K562 (cell line): ENCODE measurements around the gene DPF1. TPM values are rescaled to one million over a fixed set of nuclear protein-coding genes. Genes with fewer than 3 reads are reported as not detected.

Experiments used
- ATAC-seq: fragments of 200-7000 bp; cut with Tn5 transposase; 3 replicates; pipeline ENCODE4 v1.9.1; 2020; ENCODE audit warnings: moderate library complexity
- BruUV-seq: library from RNA; stranded (reverse); fragments of 400-500 nt; replicated peaks from 2 replicates; lab custom pipeline; 2021; lab: Mats Ljungman, UMichigan
- CTCF ChIA-PET: fragments of 300-600 bp; formaldehyde crosslinking; extraction: SDS; loops from one replicate; lab custom pipeline; 2021; ENCODE audit warnings: low intra/inter-chr PET ratio; lab: Yijun Ruan, JAX
- POLR2A ChIA-PET: fragments of 300-600, 350-650 bp; sonication (Branson Sonifier 250); formaldehyde crosslinking; extraction: SDS; loops from one replicate; lab custom pipeline; 2021; ENCODE audit warnings: antibody characterized with exemption, inconsistent platforms; lab: Yijun Ruan, JAX
- DNase-seq, 4 experiments: peaks; one replicate each; pipeline versions ENCODE4 v3.0.0 to v3.0.0-alpha.2; 2011 to 2018; ENCODE audit warnings: low spot score in 3 of 4, mixed read lengths in 3 of 4; ENCODE audit errors: extremely low read depth in 1 of 4
- FAIRE-seq: peaks from 2 replicates; lab custom pipeline; 2011; peaks lifted over from hg19 to GRCh38; lab: Jason Lieb, UNC
- H2AFZ ChIP-seq: 2 replicates; pipeline ENCODE4 v1.6.0; 2011; ENCODE audit warnings: low read depth, low read length, control low read depth, inconsistent platforms
- H3K27ac ChIP-seq: fragments of 200-600 bp; 3 replicates; pipeline ENCODE4 v1.8.0; 2011; ENCODE audit warnings: low read depth, mild to moderate bottlenecking, control low read depth, inconsistent platforms, low read length, moderate library complexity, mixed read lengths; ENCODE audit errors: extremely low read depth
- H3K27me3 ChIP-seq, 2 experiments: fragments of 300-600 bp in 1 of 2; 2 replicates in 1 of 2; 3 replicates in 1 of 2; pipeline versions ENCODE4 v1.6.0 to v1.8.0; 2011; ENCODE audit warnings: inconsistent platforms in 2 of 2, low read length in 2 of 2, mild to moderate bottlenecking in 1 of 2, mixed read lengths in 1 of 2, moderate library complexity in 1 of 2; ENCODE audit not compliant: control insufficient read depth in 2 of 2, insufficient read depth in 2 of 2
- H3K36me3 ChIP-seq: fragments of 300-600 bp; 3 replicates; pipeline ENCODE4 v1.8.0; 2011; ENCODE audit warnings: mild to moderate bottlenecking, low read length, inconsistent platforms; ENCODE audit not compliant: control insufficient read depth, insufficient read depth
- H3K4me1 ChIP-seq, 2 experiments: fragments of 200-600 bp in 1 of 2; replicated peaks in 1 of 2; 2 replicates in 1 of 2; 3 replicates in 1 of 2; pipeline versions ENCODE4 v1.5.1 to v1.8.0; 2011; ENCODE audit warnings: inconsistent platforms in 2 of 2, low read length in 2 of 2, mild to moderate bottlenecking in 1 of 2, mixed read lengths in 1 of 2, moderate library complexity in 1 of 2; ENCODE audit not compliant: control insufficient read depth in 2 of 2, insufficient read depth in 2 of 2
- H3K4me2 ChIP-seq: 2 replicates; pipeline ENCODE4 v1.6.1; 2011; ENCODE audit warnings: low read length, control low read depth, inconsistent platforms, mixed read lengths; ENCODE audit not compliant: insufficient read depth
- H3K4me3 ChIP-seq: fragments of 200-600 bp; sonication (generic), shearing (Covaris generic); 2 replicates; pipeline ENCODE4 v1.5.1; 2016; ENCODE audit warnings: control low read depth, inconsistent platforms
- H3K79me2 ChIP-seq: fragments of 200-600 bp; 3 replicates; pipeline ENCODE4 v1.8.0; 2011; ENCODE audit warnings: low read length, inconsistent platforms; ENCODE audit not compliant: control insufficient read depth, insufficient read depth
- H3K9ac ChIP-seq, 2 experiments: 2 replicates each; pipeline versions ENCODE4 v1.6.0 to v1.6.1; 2011; ENCODE audit warnings: low read depth in 2 of 2, low read length in 2 of 2, control low read depth in 1 of 2, inconsistent platforms in 1 of 2, mild to moderate bottlenecking in 1 of 2, mixed read lengths in 1 of 2; ENCODE audit not compliant: insufficient read depth in 1 of 2
- H3K9me1 ChIP-seq: one replicate; pipeline ENCODE4 v1.6.0; 2011; ENCODE audit warnings: inconsistent platforms, mild to moderate bottlenecking, low read length, moderate library complexity; ENCODE audit not compliant: control insufficient read depth, insufficient read depth
- H3K9me3 ChIP-seq: replicated peaks from 2 replicates; pipeline ENCODE4 v1.5.1; 2011; ENCODE audit warnings: low read depth, low read length, inconsistent platforms; ENCODE audit not compliant: control insufficient read depth, insufficient read depth
- H4K20me1 ChIP-seq: replicated peaks from 2 replicates; pipeline ENCODE4 v1.6.1; 2011; ENCODE audit warnings: low read length, inconsistent platforms, mixed read lengths; ENCODE audit not compliant: control insufficient read depth, insufficient read depth
- ARID2 ChIP-seq: fragments of 450-650 bp; IDR thresholded peaks from 2 replicates; pipeline ENCODE4 v1.6.1; 2017; ENCODE audit warnings: antibody characterized with exemption, mild to moderate bottlenecking
- CBX1 ChIP-seq: sonication (generic); IDR thresholded peaks from 2 replicates; pipeline ENCODE4 v1.6.1; 2016; ENCODE audit warnings: antibody characterized with exemption, low read depth, mild to moderate bottlenecking
- CTBP1 ChIP-seq: fragments of 450-650 bp; IDR thresholded peaks from 2 replicates; pipeline ENCODE4 v1.6.1; 2016; ENCODE audit warnings: borderline replicate concordance
- L3MBTL2 ChIP-seq: fragments of 450-650 bp; IDR thresholded peaks from 2 replicates; pipeline ENCODE4 v1.6.1; 2016; ENCODE audit warnings: mild to moderate bottlenecking, moderate library complexity
- MAFF ChIP-seq: IDR thresholded peaks from 2 replicates; pipeline ENCODE4 v1.6.1; 2012; ENCODE audit warnings: low read length, improper control_type of control experiment
- MED1 ChIP-seq: sonication (generic); formaldehyde crosslinking; IDR thresholded peaks from 2 replicates; pipeline ENCODE4 v1.8.1; 2023; ENCODE audit warnings: missing genetic modification reagents, borderline replicate concordance
- NR1H2 ChIP-seq: sonication (generic); formaldehyde crosslinking; IDR thresholded peaks from 2 replicates; pipeline ENCODE4 v1.4.0; 2020; ENCODE audit warnings: mild to moderate bottlenecking, missing genetic modification reagents
- RAD21 ChIP-seq, 2 experiments: fragments of 250-450 bp in 1 of 2; fragments of 450-650 bp in 1 of 2; sonication (Bioruptor Pico) in 1 of 2; formaldehyde crosslinking in 1 of 2; IDR thresholded peaks in 1 of 2; conservative IDR thresholded peaks in 1 of 2; 2 replicates each; pipeline versions ENCODE4 v1.4.0 to v1.8.0; 2020 to 2022; ENCODE audit warnings: mild to moderate bottlenecking in 2 of 2, moderate library complexity in 1 of 2
- RCOR1 ChIP-seq, 2 experiments: IDR thresholded peaks; 2 replicates each; pipeline ENCODE4 v1.6.1; 2012; ENCODE audit warnings: low read depth in 2 of 2, low read length in 2 of 2, borderline replicate concordance in 1 of 2, improper control_type of control experiment in 1 of 2
- SETDB1 ChIP-seq: IDR thresholded peaks from one replicate; pipeline ENCODE4 v1.6.1; 2012; ENCODE audit warnings: low read length, control low read depth, inconsistent platforms
- WGBS: fragments of 100-300 bp; shearing (Covaris generic); methylation state at CpG from one replicate; pipeline ENCODE4 v1.1.6; 2016; ENCODE audit warnings: low coverage, mixed read lengths; ENCODE audit not compliant: insufficient coverage; ENCODE audit errors: missing lambda C conversion rate; 5-methylcytosine and 5-hydroxymethylcytosine counted together
- in situ Hi-C: fragments of 300-500 bp; cut with MboI; formaldehyde crosslinking; loops from 4 replicates; pipeline ENCODE4 v1.15.0; 2018; ENCODE audit warnings: inconsistent platforms, mixed read lengths
- intact Hi-C: fragments of 100-400 bp; cut with micrococcal nuclease; formaldehyde crosslinking; loops from 2 replicates; pipeline ENCODE4 v1.14.2; 2022
- polyA plus RNA-seq, 8 experiments: library from polyadenylated mRNA; depleted of rRNA in 4 of 8; stranded (reverse) in 5 of 8; unstranded in 3 of 8; fragments of >200 nt; fragmentation: Nextera tagmentation in 2 of 8; fragmentation: Illumina TruSeq in 1 of 8; extraction: Ambion mirVana in 2 of 8; extraction: Trizol in 1 of 8; gene quantifications; 2 replicates each; pipeline versions ENCODE4 v1.2.1 to v1.2.3, GENCODE V29; 2011 to 2014; ENCODE audit warnings: inconsistent platforms in 1 of 8, missing spikeins in 1 of 8
- total RNA-seq, 7 experiments: library from RNA; depleted of rRNA in 6 of 7; stranded (reverse); fragments of >200 nt in 6 of 7; fragmentation: Illumina TruSeq in 2 of 7; extraction: Trizol in 2 of 7; gene quantifications; 2 replicates each; pipeline versions ENCODE4 v1.2.1 to v1.2.3, GENCODE V29; 2011 to 2021; ENCODE audit warnings: low replicate concordance in 1 of 7
- TF ChIP-seq, protein P1 (sequence below): IDR thresholded peaks from 3 replicates; pipeline ENCODE4 v1.6.1; 2011; ENCODE audit warnings: borderline replicate concordance, mild to moderate bottlenecking; ENCODE audit not compliant: insufficient read length, insufficient read depth
- TF ChIP-seq, protein P2 (sequence below): fragments of 250-450 bp; sonication (Bioruptor Pico); IDR thresholded peaks from 2 replicates; pipeline ENCODE4 v1.8.0; 2021; ENCODE audit warnings: moderate library complexity, mild to moderate bottlenecking, inconsistent platforms
- TF ChIP-seq, protein P3 (sequence below): fragments of 450-650 bp; formaldehyde crosslinking; IDR thresholded peaks from 2 replicates; pipeline ENCODE4 v1.4.0; 2020; ENCODE audit warnings: mild to moderate bottlenecking, moderate library complexity

Gene DPF1
- total and polyA plus RNA-seq, 9 of the 15 experiments (the other 6 are each of a cell fraction or from before 2014, with no cell fraction given): 0.10 to 5.7 (median 3.1) TPM

DNA sequence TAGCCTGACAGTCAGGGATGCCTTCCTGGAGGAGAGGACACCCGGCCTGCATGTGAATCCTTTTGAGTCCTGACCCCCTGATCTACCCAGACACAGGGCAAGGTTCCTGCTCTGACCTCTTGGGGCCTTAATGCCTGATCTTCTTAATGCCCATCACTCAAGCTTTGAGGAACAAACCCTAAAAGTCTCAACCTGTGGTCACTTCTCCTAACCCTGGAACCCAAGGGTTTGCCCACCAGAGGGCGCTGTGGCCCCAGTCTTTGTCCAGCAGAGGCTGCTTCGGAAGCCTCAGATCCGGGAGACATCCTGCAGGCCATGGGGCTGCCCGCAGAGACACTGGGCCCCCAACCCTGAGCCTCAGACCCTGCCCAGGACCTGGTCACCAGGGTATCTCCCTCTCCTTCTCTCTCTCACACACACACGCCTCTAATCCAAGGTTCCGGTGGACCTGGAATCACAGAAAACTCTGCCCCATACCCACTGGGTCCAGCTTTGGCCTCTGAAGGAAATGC is 9.8 kb upstream of the DPF1 start:
- H2AFZ ChIP-seq: peak overlapping the region; percentile 96
- H3K9me1 ChIP-seq: no peaks in the 10 kb centered on the region
- ATAC-seq (peak; percentile 87), DNase-seq (peak; percentile 79 to 91 (median 84)), FAIRE-seq (peak; percentile 94)
- no TSS peak for BruUV-seq
- no peaks in the 10 kb centered on the region for H4K20me1 ChIP-seq
- no peak overlapping the region for H3K27ac ChIP-seq
- intact Hi-C loops (loop anchor here (2.0 kb wide), 1 partner anchor 101 kb away; the partner anchor contains the start of gene CATSPERG), in situ Hi-C loops (loop anchor here (10.0 kb wide), 1 partner anchor 381 kb away; the partner anchor contains the start of genes EIF3K and MAP4K1)
- H3K36me3 ChIP-seq: no peaks in the 10 kb centered on the region
- H3K9ac ChIP-seq: peak overlapping the region in 1 of 2 experiments; percentile 63; a peak in 2 of 4 replicates
- no peaks in the 10 kb centered on the region for H3K9me3 ChIP-seq
- peaks cover 0 to 16% of the 10 kb centered on the region in 2 experiments; a peak in 3 of 5 replicates for H3K4me1 ChIP-seq
- H3K4me2 ChIP-seq: no peak overlapping the region
- ChIA-PET CTCF (interaction anchor here (0.7 to 1.5 kb wide), 6 partner anchors 9 to 170 kb away, joined by 3 to 17 read pairs (median 3); partner anchors contain the start of gene CATSPERG), POLR2A (interaction anchor here (0.6 to 2.3 kb wide), 4 partner anchors 144 to 175 kb away, joined by 3 to 11 read pairs (median 3); partner anchors contain the start of gene GGN)
- peaks cover 2 to 6% of the 10 kb centered on the region in 2 experiments; a peak in 2 of 5 replicates for H3K27me3 ChIP-seq
- H3K4me3 ChIP-seq: no peak overlapping the region
- 24% methylated on average over 7 of the region's 7 CpGs for WGBS
- H3K79me2 ChIP-seq: no peaks in the 10 kb centered on the region
- peak; percentile 81 to 94 for TF ChIP-seq RAD21 (CRISPR knock-in tag; conservative IDR thresholded peaks at IDR 0.05 in 1 of 2, IDR thresholded peaks at IDR 0.05 in 1 of 2)
- TF ChIP-seq CTBP1: peak; percentile 45; the same call in 1 of the 2 replicates
- 0 out of 2 replicates have a peak, but pooled peaks have one; percentile 37 for TF ChIP-seq NR1H2 (CRISPR knock-in tag)
- TF ChIP-seq CBX1: no peak
- peak; percentile 64; the same call in 1 of the 2 replicates for TF ChIP-seq ARID2
- TF ChIP-seq MAFF: no peak
- TF ChIP-seq, protein P1, sequence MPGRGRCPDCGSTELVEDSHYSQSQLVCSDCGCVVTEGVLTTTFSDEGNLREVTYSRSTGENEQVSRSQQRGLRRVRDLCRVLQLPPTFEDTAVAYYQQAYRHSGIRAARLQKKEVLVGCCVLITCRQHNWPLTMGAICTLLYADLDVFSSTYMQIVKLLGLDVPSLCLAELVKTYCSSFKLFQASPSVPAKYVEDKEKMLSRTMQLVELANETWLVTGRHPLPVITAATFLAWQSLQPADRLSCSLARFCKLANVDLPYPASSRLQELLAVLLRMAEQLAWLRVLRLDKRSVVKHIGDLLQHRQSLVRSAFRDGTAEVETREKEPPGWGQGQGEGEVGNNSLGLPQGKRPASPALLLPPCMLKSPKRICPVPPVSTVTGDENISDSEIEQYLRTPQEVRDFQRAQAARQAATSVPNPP: no peak
- TF ChIP-seq MED1: no peak
- TF ChIP-seq, protein P2, sequence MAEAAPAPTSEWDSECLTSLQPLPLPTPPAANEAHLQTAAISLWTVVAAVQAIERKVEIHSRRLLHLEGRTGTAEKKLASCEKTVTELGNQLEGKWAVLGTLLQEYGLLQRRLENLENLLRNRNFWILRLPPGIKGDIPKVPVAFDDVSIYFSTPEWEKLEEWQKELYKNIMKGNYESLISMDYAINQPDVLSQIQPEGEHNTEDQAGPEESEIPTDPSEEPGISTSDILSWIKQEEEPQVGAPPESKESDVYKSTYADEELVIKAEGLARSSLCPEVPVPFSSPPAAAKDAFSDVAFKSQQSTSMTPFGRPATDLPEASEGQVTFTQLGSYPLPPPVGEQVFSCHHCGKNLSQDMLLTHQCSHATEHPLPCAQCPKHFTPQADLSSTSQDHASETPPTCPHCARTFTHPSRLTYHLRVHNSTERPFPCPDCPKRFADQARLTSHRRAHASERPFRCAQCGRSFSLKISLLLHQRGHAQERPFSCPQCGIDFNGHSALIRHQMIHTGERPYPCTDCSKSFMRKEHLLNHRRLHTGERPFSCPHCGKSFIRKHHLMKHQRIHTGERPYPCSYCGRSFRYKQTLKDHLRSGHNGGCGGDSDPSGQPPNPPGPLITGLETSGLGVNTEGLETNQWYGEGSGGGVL: no peak
- no peak for TF ChIP-seq SETDB1
- TF ChIP-seq RCOR1 (IDR thresholded peaks at IDR 0.05; ENCODE audit: borderline replicate concordance in 1 of 2, low read depth in 2 of 2, low read length in 2 of 2): peak in 1 of 2 experiments; percentile 69; a peak in 2 of 4 replicates
- TF ChIP-seq L3MBTL2: 0 out of 2 replicates have a peak, but pooled peaks have one; percentile 12
- TF ChIP-seq, protein P3, sequence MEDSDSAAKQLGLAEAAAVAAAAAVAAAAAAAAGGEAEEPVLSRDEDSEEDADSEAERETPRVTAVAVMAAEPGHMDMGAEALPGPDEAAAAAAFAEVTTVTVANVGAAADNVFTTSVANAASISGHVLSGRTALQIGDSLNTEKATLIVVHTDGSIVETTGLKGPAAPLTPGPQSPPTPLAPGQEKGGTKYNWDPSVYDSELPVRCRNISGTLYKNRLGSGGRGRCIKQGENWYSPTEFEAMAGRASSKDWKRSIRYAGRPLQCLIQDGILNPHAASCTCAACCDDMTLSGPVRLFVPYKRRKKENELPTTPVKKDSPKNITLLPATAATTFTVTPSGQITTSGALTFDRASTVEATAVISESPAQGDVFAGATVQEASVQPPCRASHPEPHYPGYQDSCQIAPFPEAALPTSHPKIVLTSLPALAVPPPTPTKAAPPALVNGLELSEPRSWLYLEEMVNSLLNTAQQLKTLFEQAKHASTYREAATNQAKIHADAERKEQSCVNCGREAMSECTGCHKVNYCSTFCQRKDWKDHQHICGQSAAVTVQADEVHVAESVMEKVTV (CRISPR knock-in tag): peak; percentile 85
